Gastrocnemius medialis (tissue), 4 donors: Measurements from ENCODE around the gene RBPMS2. TPM values are rescaled to one million over a fixed set of nuclear protein-coding genes. Genes with fewer than 3 reads are reported as not detected.

ENCODE experiments used
- ATAC-seq, 2 donors: fragments of 150-250 bp; one replicate each; pipeline ENCODE4 v1.9.1; 2016
- DNase-seq, 2 donors: peaks; one replicate each; pipeline ENCODE4 v3.0.0-alpha.2; 2019
- H3K27ac ChIP-seq, 4 donors: fragments of 200-600 bp; sonication (generic); 1 replicate in 1 of 4; 2 replicates in 3 of 4; pipeline ENCODE4 v1.5.1; 2016 to 2018; ENCODE audit warnings: mild to moderate bottlenecking in 2 of 4, moderate library complexity in 1 of 4
- H3K27me3 ChIP-seq, 3 donors: fragments of 200-600 bp; sonication (generic) in 2 of 3; 1 replicate in 1 of 3; 2 replicates in 2 of 3; pipeline versions ENCODE4 v1.5.1 to v1.6.0; 2016 to 2019; ENCODE audit warnings: mild to moderate bottlenecking in 1 of 3, moderate library complexity in 1 of 3
- H3K36me3 ChIP-seq, 2 donors: fragments of 200-600 bp; sonication (generic) in 1 of 2; one replicate each; pipeline ENCODE4 v1.5.1; 2017 to 2018
- H3K4me1 ChIP-seq, 2 donors: fragments of 200-600 bp; sonication (generic) in 1 of 2; one replicate each; pipeline ENCODE4 v1.5.1; 2016 to 2017; ENCODE audit warnings: mild to moderate bottlenecking in 2 of 2
- H3K4me3 ChIP-seq, 4 donors: fragments of 200-600 bp; sonication (generic) in 3 of 4; 1 replicate in 1 of 4; 2 replicates in 3 of 4; pipeline ENCODE4 v1.5.1; 2016 to 2019; ENCODE audit warnings: mild to moderate bottlenecking in 2 of 4
- H3K9me3 ChIP-seq, 3 donors: fragments of 200-600 bp; sonication (generic) in 2 of 3; 1 replicate in 1 of 3; 2 replicates in 2 of 3; pipeline ENCODE4 v1.5.1; 2016 to 2019
- CTCF ChIP-seq, 5 experiments: fragments of 450-650 bp in 3 of 5; fragments of 200-600 bp in 2 of 5; sonication (generic) in 2 of 5; IDR thresholded peaks in 4 of 5; conservative IDR thresholded peaks in 1 of 5; 1 replicate in 4 of 5; 2 replicates in 1 of 5; pipeline ENCODE4 v1.5.1; 2016 to 2019; ENCODE audit warnings: antibody characterized with exemption in 5 of 5, mild to moderate bottlenecking in 3 of 5, moderate library complexity in 3 of 5
- POLR2A ChIP-seq, 2 donors: fragments of 450-650 bp; IDR thresholded peaks; one replicate each; pipeline ENCODE4 v1.6.1; 2017; ENCODE audit warnings: antibody characterized with exemption in 2 of 2, mild to moderate bottlenecking in 2 of 2, moderate library complexity in 2 of 2
- in situ Hi-C, 4 donors: fragments of 200-750 bp; cut with MboI; loops; one replicate each; pipeline versions ENCODE4 v1.15.0 to v1.8.0; 2017; ENCODE audit warnings: low sequenced_read_pairs in 4 of 4
- intact Hi-C: fragments of 100-400 bp; cut with DNase I; formaldehyde crosslinking; loops from one replicate; pipeline ENCODE4 v1.15.1; 2023; ENCODE audit warnings: low total_unique reads
- total RNA-seq, 4 donors: library from RNA; depleted of rRNA; stranded (reverse); fragments of >200 nt; gene quantifications; one replicate each; pipeline versions ENCODE4 v1.1.0 to v1.2.3, GENCODE V29; 2016

The RBPMS2 gene
- total RNA-seq, 4 donors from 2014 or later, result 0.11 to 0.61 (median 0.35) TPM

- Histone ChIP-seq H3K27ac (no peak overlapping the region), H3K4me3 (no peak overlapping the region), H3K9me3 (no peaks in the 10 kb centered on the region), H3K27me3 (no peaks in the 10 kb centered on the region), H3K4me1 (peaks cover 7 to 10% of the 10 kb centered on the region in 2 donors), H3K36me3 (no peaks in the 10 kb centered on the region)
- DNase-seq, result no peak
- TF ChIP-seq CTCF (IDR thresholded peaks at IDR 0.05 in 4 of 5, conservative IDR thresholded peaks at IDR 0.05 in 1 of 5) (no peak), POLR2A (IDR thresholded peaks at IDR 0.05) (no peak)
- intact Hi-C loops (no loop called here), in situ Hi-C loops (no loop called here)
- ATAC-seq, result no peak
Measured at GRCh38 chr15:64713592-64713991, 61.8 kb downstream of the RBPMS2 start.

- DNase-seq (no peak), ATAC-seq (no peak)
- Histone ChIP-seq H3K9me3 (no peaks in the 10 kb centered on the region), H3K4me3 (no peak overlapping the region), H3K36me3 (no peaks in the 10 kb centered on the region), H3K27ac (no peak overlapping the region), H3K4me1 (no peaks in the 10 kb centered on the region), H3K27me3 (no peaks in the 10 kb centered on the region)
- TF ChIP-seq POLR2A (IDR thresholded peaks at IDR 0.05) (no peak), CTCF (IDR thresholded peaks at IDR 0.05 in 4 of 5, conservative IDR thresholded peaks at IDR 0.05 in 1 of 5) (no peak)
- intact Hi-C loops (no loop called here), in situ Hi-C loops (no loop called here)
Measured at GRCh38 chr15:64712353-64712752, 63.0 kb downstream of the RBPMS2 start.

GRCh38 chr15:64710676-64711428 is 64.5 kb downstream of the RBPMS2 start:
- no peak overlapping the region for H3K27ac ChIP-seq
- DNase-seq, result no peak
- in situ Hi-C loops, result no loop called here
- no peak for ATAC-seq
- no peaks in the 10 kb centered on the region for H3K36me3 ChIP-seq
- intact Hi-C loops, result no loop called here
- H3K4me3 ChIP-seq, result no peak overlapping the region
- no peaks in the 10 kb centered on the region for H3K27me3 ChIP-seq
- no peaks in the 10 kb centered on the region for H3K4me1 ChIP-seq
- H3K9me3 ChIP-seq, result no peaks in the 10 kb centered on the region
- no peak for TF ChIP-seq POLR2A (IDR thresholded peaks at IDR 0.05)
- TF ChIP-seq CTCF (IDR thresholded peaks at IDR 0.05 in 4 of 5, conservative IDR thresholded peaks at IDR 0.05 in 1 of 5), result no peak

- no peak for ATAC-seq
- intact Hi-C loops (no loop called here), in situ Hi-C loops (no loop called here)
- no peak for DNase-seq
- Histone ChIP-seq H3K9me3 (no peaks in the 10 kb centered on the region), H3K27ac (no peak overlapping the region), H3K4me3 (no peak overlapping the region), H3K27me3 (no peaks in the 10 kb centered on the region), H3K36me3 (no peaks in the 10 kb centered on the region), H3K4me1 (peaks cover 13 to 14% of the 10 kb centered on the region in 2 donors)
- TF ChIP-seq CTCF (IDR thresholded peaks at IDR 0.05 in 4 of 5, conservative IDR thresholded peaks at IDR 0.05 in 1 of 5) (no peak), POLR2A (IDR thresholded peaks at IDR 0.05) (no peak)
Measured at GRCh38 chr15:64706011-64706911, 69.1 kb downstream of the RBPMS2 start.
